ENCODE data around the gene DCUN1D3. TPM values are rescaled to one million over a fixed set of nuclear protein-coding genes. Genes with fewer than 3 reads are reported as not detected.

Gene DCUN1D3
- total RNA-seq, 1 donor from 2014 or later: 4.1 TPM

DNA sequence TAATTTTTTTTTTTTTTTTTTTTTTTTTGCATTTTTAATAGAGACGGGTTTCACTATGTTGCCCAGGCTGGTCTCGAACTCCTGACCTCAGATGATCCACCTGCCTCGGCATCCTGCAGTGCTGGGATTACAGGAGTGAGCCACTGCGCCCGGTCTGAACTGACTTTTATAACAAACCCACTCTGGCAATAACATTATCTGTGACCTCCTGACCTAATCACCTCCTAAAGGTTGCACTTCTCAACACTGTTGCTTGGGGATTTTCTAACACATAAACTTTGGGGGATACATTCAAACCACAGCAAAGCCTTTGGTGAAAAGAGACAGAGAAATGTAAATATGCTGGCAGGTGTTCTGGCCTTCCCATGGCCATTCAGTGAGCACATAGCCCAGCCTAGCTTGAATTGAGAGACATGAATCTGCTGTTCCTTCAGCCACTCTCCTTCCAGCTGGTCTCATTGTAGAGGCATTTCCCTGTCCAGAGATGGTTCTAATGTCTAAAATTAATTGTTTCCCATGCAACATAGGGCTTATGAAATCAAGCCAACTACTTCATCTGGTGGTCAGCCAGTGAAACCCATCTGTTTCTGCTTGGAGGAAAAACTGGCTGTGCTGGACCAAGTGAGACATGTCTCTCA, 28.7 kb upstream of the DCUN1D3 start:
- Mint-ChIP-seq H3K4me1 (no peaks in the 10 kb centered on the region), H3K9me3 (no peaks in the 10 kb centered on the region), H3K4me3 (no peak overlapping the region), H3K27me3 (no peaks in the 10 kb centered on the region), H3K36me3 (ENCODE audit: low read depth) (peaks cover 12% of the 10 kb centered on the region), H3K27ac (no peak overlapping the region)
- TF ChIP-seq, protein P1, sequence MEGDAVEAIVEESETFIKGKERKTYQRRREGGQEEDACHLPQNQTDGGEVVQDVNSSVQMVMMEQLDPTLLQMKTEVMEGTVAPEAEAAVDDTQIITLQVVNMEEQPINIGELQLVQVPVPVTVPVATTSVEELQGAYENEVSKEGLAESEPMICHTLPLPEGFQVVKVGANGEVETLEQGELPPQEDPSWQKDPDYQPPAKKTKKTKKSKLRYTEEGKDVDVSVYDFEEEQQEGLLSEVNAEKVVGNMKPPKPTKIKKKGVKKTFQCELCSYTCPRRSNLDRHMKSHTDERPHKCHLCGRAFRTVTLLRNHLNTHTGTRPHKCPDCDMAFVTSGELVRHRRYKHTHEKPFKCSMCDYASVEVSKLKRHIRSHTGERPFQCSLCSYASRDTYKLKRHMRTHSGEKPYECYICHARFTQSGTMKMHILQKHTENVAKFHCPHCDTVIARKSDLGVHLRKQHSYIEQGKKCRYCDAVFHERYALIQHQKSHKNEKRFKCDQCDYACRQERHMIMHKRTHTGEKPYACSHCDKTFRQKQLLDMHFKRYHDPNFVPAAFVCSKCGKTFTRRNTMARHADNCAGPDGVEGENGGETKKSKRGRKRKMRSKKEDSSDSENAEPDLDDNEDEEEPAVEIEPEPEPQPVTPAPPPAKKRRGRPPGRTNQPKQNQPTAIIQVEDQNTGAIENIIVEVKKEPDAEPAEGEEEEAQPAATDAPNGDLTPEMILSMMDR (IDR thresholded peaks at IDR 0.05): no peak
- ATAC-seq (ENCODE audit: low read depth) (no peak), DNase-seq (no peak)
- ChIA-PET CTCF (no interaction called here), POLR2A (no interaction called here)
- intact Hi-C loops (cut with micrococcal nuclease): no loop called here

GRCh38 chr16:20925751-20926150, 25.6 kb upstream of the DCUN1D3 start:
- POLR2A ChIA-PET: no interaction called here
- TF ChIP-seq, protein P1 (IDR thresholded peaks at IDR 0.05): no peak
- Mint-ChIP-seq H3K4me3 (no peak overlapping the region), H3K4me1 (peaks cover 2% of the 10 kb centered on the region), H3K27ac (no peak overlapping the region), H3K36me3 (ENCODE audit: low read depth) (peaks cover 21% of the 10 kb centered on the region), H3K9me3 (no peaks in the 10 kb centered on the region), H3K27me3 (no peaks in the 10 kb centered on the region)
- intact Hi-C loops (cut with micrococcal nuclease): no loop called here
- CTCF ChIA-PET: no interaction called here
- DNase-seq (no peak), ATAC-seq (ENCODE audit: low read depth) (no peak)

- CTCF ChIA-PET: no interaction called here
- POLR2A ChIA-PET: no interaction called here
- TF ChIP-seq, protein P1 (IDR thresholded peaks at IDR 0.05): no peak
- intact Hi-C loops (cut with micrococcal nuclease): no loop called here
- Mint-ChIP-seq H3K4me1 (peaks cover 2% of the 10 kb centered on the region), H3K4me3 (no peak overlapping the region), H3K27me3 (no peaks in the 10 kb centered on the region), H3K27ac (no peak overlapping the region), H3K36me3 (ENCODE audit: low read depth) (peaks cover 30% of the 10 kb centered on the region), H3K9me3 (no peaks in the 10 kb centered on the region)
- no peak for DNase-seq
- no peak for ATAC-seq (ENCODE audit: low read depth)
These were observed 23.7 kb upstream of the DCUN1D3 start for GRCh38 chr16:20923876-20924275.

GRCh38 chr16:20920799-20921198, 20.6 kb upstream of the DCUN1D3 start:
- Mint-ChIP-seq H3K9me3 (no peaks in the 10 kb centered on the region), H3K4me1 (peaks cover 12% of the 10 kb centered on the region), H3K4me3 (no peak overlapping the region), H3K27me3 (no peaks in the 10 kb centered on the region), H3K27ac (no peak overlapping the region), H3K36me3 (ENCODE audit: low read depth) (peaks cover 40% of the 10 kb centered on the region)
- CTCF ChIA-PET: no interaction called here
- ATAC-seq (ENCODE audit: low read depth) (no peak), DNase-seq (no peak)
- TF ChIP-seq, protein P1 (IDR thresholded peaks at IDR 0.05): no peak
- intact Hi-C loops (cut with micrococcal nuclease): no loop called here
- POLR2A ChIA-PET: no interaction called here

DNA sequence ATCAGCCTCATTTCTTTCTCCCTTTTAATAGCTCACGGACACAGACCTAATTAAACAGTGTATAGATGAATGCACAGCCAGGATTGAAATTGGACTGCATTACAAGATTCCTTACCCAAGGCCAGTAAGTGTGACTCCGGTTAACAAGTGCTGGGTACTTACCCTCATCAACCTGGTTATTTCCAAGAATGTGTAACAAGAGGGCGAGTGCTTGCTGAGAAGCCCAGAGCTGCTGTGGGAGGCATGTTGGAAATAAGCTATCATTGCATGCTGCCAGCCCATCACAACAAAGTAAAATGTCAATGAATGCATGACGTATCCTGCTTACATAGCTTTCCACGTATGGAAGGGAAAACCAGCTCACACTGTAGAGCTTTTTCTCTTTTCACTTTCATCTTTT, 19.9 kb upstream of the DCUN1D3 start:
- intact Hi-C loops (cut with micrococcal nuclease): no loop called here
- no peak overlapping the region for H3K27ac Mint-ChIP-seq
- ChIA-PET POLR2A (interaction anchor here (0.6 to 1.0 kb wide), 2 partner anchors 11 to 1206 kb away, joined by 3 read pairs; no protein-coding TSS in a partner anchor), CTCF (no interaction called here)
- TF ChIP-seq, protein P1 (IDR thresholded peaks at IDR 0.05): no peak
- H3K9me3 Mint-ChIP-seq: no peaks in the 10 kb centered on the region
- no peak for ATAC-seq (ENCODE audit: low read depth)
- H3K4me1 Mint-ChIP-seq: peaks cover 12% of the 10 kb centered on the region
- no peaks in the 10 kb centered on the region for H3K27me3 Mint-ChIP-seq
- no peak overlapping the region for H3K4me3 Mint-ChIP-seq
- peaks cover 41% of the 10 kb centered on the region for H3K36me3 Mint-ChIP-seq (ENCODE audit: low read depth)
- DNase-seq: no peak

Data from activated B cell treated with CpG ODN at 0.5 μM for 24 hours (primary cell).